ENCODE measurements around the gene HPN. TPM values are rescaled to one million over a fixed set of nuclear protein-coding genes. Genes with fewer than 3 reads are reported as not detected.
A peak's percentile ranks its signal among the peaks of the same experiment; 100 is the strongest.

Gene HPN
- total and polyA plus RNA-seq, 7 experiments from 2014 or later, result not detected

DNA sequence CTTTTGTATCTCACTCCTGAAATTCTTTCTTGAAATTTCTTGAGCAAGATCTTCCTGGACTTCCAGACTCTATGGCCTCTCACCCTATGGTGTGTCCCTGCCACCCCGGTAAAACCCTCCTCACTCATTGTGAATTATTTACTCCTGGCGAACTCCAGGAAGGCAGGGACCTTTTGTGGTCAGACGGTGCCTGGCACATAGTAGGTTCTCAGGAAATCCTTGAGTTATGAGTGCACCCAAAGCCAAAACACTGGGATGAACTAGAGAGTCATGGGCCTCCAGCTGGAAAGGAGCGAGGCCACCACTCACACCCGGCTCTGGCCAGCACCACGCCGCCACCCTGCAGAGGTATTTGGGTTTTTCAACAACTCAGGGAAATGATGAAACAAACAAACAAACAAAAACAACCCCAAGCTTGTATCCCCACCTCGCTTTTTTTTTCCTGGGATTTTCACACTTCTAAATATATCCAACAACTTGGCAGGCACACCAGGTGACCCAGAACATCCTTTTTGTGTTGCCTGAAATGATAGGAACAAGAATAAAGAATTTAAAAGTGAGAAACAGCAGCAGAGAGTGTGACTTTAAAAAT is 11.2 kb downstream of the HPN start:
- Histone ChIP-seq H3K4me1 (ENCODE audit: control insufficient read depth in 2 of 2, insufficient read depth in 2 of 2, low read length in 2 of 2) (no peaks in the 10 kb centered on the region), H3K36me3 (ENCODE audit: control insufficient read depth in 2 of 3, insufficient read depth in 3 of 3, low read length in 3 of 3) (no peaks in the 10 kb centered on the region), H3K4me3 (ENCODE audit: low read length) (no peak overlapping the region), H3K27ac (ENCODE audit: low read depth, low read length) (no peak overlapping the region), H3K9me3 (ENCODE audit: control insufficient read depth in 2 of 3, low read length in 3 of 3) (no peaks in the 10 kb centered on the region), H3K27me3 (ENCODE audit: control insufficient read depth in 2 of 2, insufficient read depth in 2 of 2, low read length in 2 of 2) (no peaks in the 10 kb centered on the region)
- Mint-ChIP-seq H3K9me3 (no peaks in the 10 kb centered on the region), H3K27ac (no peak overlapping the region), H3K36me3 (no peaks in the 10 kb centered on the region), H3K27me3 (peaks cover 0 to 11% (median 6%) of the 10 kb centered on the region in 5 donors), H3K4me3 (no peak overlapping the region), H3K4me1 (peaks cover 0 to 1% (median 0%) of the 10 kb centered on the region in 7 donors)
- DNase-seq (no peak), ATAC-seq (no peak)
- intact Hi-C loops (cut with micrococcal nuclease), result no loop called here
- CTCF ChIA-PET, result interaction anchor here (0.6 kb wide), 1 partner anchor 341 kb away, joined by 3 read pairs; no protein-coding TSS in a partner anchor
- POLR2A ChIA-PET, result no interaction called here

DNA sequence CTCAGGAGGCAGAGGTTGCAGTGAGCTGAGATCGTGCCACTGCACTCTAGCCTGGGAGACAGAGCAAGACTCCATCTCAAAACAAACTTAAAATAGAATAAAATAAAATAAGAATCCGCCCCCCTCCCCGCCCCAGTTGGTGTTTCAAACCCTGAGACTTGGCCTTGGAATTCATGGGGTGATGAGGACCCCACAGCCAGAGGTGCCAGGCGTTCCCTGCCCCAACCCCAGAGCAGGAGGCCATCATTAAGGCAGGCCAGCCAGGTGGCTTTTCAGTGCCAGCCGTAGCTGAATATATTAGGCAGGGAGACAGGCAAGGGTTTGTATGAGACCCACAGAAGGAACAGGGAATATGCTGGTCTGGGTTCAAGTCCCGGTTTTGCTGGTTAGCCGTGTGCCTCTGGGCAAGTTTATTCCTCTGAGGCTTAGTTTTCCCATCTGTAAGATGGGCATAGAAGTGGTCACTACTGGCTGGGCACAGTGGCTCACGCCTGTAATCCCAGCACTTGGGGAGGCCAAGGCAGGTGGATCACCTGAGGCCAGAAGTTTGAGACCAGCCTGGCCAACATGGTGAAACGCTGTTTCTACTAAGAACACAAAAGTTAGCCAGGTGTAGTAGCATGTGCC is 12.3 kb downstream of the HPN start:
- DNase-seq, result no peak
- Histone ChIP-seq H3K4me1 (ENCODE audit: control insufficient read depth in 2 of 2, insufficient read depth in 2 of 2, low read length in 2 of 2) (no peaks in the 10 kb centered on the region), H3K27ac (ENCODE audit: low read depth, low read length) (no peak overlapping the region), H3K9me3 (ENCODE audit: control insufficient read depth in 2 of 3, low read length in 3 of 3) (no peaks in the 10 kb centered on the region), H3K4me3 (ENCODE audit: low read length) (no peak overlapping the region), H3K27me3 (ENCODE audit: control insufficient read depth in 2 of 2, insufficient read depth in 2 of 2, low read length in 2 of 2) (no peaks in the 10 kb centered on the region), H3K36me3 (ENCODE audit: control insufficient read depth in 2 of 3, insufficient read depth in 3 of 3, low read length in 3 of 3) (no peaks in the 10 kb centered on the region)
- Mint-ChIP-seq H3K36me3 (no peaks in the 10 kb centered on the region), H3K27me3 (peaks cover 0 to 11% (median 6%) of the 10 kb centered on the region in 5 donors), H3K4me3 (no peak overlapping the region), H3K27ac (no peak overlapping the region), H3K9me3 (no peaks in the 10 kb centered on the region), H3K4me1 (peaks cover 0 to 1% (median 0%) of the 10 kb centered on the region in 7 donors)
- ATAC-seq, result no peak
- POLR2A ChIA-PET, result no interaction called here
- intact Hi-C loops (cut with micrococcal nuclease), result no loop called here
- CTCF ChIA-PET, result no interaction called here

GRCh38 chr19:35054626-35055025 is 13.1 kb downstream of the HPN start:
- CTCF ChIA-PET, result interaction anchor here (0.5 to 0.9 kb wide), 2 partner anchors 12 to 383 kb away, joined by 4 to 5 read pairs; no protein-coding TSS in a partner anchor
- no peaks in the 10 kb centered on the region for H3K9me3 Mint-ChIP-seq
- no peaks in the 10 kb centered on the region for H3K36me3 ChIP-seq (ENCODE audit: control insufficient read depth in 2 of 3, insufficient read depth in 3 of 3, low read length in 3 of 3)
- ATAC-seq, result no peak
- H3K27me3 Mint-ChIP-seq, result peaks cover 0 to 11% (median 6%) of the 10 kb centered on the region in 5 donors
- no peak for DNase-seq
- intact Hi-C loops (cut with micrococcal nuclease), result no loop called here
- H3K4me1 ChIP-seq (ENCODE audit: control insufficient read depth in 2 of 2, insufficient read depth in 2 of 2, low read length in 2 of 2), result no peaks in the 10 kb centered on the region
- POLR2A ChIA-PET, result no interaction called here
- no peak overlapping the region for H3K4me3 ChIP-seq (ENCODE audit: low read length)
- no peaks in the 10 kb centered on the region for H3K36me3 Mint-ChIP-seq
- H3K4me1 Mint-ChIP-seq, result peaks cover 0 to 1% (median 0%) of the 10 kb centered on the region in 7 donors
- H3K27ac Mint-ChIP-seq, result no peak overlapping the region
- H3K27me3 ChIP-seq (ENCODE audit: control insufficient read depth in 2 of 2, insufficient read depth in 2 of 2, low read length in 2 of 2), result no peaks in the 10 kb centered on the region
- H3K4me3 Mint-ChIP-seq, result no peak overlapping the region
- H3K27ac ChIP-seq (ENCODE audit: low read depth, low read length), result no peak overlapping the region
- no peaks in the 10 kb centered on the region for H3K9me3 ChIP-seq (ENCODE audit: control insufficient read depth in 2 of 3, low read length in 3 of 3)

GRCh38 chr19:35055715-35056179 is 14.2 kb downstream of the HPN start:
- Histone ChIP-seq H3K9me3 (ENCODE audit: control insufficient read depth in 2 of 3, low read length in 3 of 3) (no peaks in the 10 kb centered on the region), H3K4me3 (ENCODE audit: low read length) (no peak overlapping the region), H3K27ac (ENCODE audit: low read depth, low read length) (no peak overlapping the region), H3K27me3 (ENCODE audit: control insufficient read depth in 2 of 2, insufficient read depth in 2 of 2, low read length in 2 of 2) (no peaks in the 10 kb centered on the region), H3K4me1 (ENCODE audit: control insufficient read depth in 2 of 2, insufficient read depth in 2 of 2, low read length in 2 of 2) (no peaks in the 10 kb centered on the region), H3K36me3 (ENCODE audit: control insufficient read depth in 2 of 3, insufficient read depth in 3 of 3, low read length in 3 of 3) (no peaks in the 10 kb centered on the region)
- no peaks in the 10 kb centered on the region for H3K36me3 Mint-ChIP-seq
- H3K27me3 Mint-ChIP-seq, result peaks cover 0 to 11% (median 6%) of the 10 kb centered on the region in 5 donors
- POLR2A ChIA-PET, result no interaction called here
- CTCF ChIA-PET, result interaction anchor here (1.0 kb wide), 1 partner anchor 31 kb away, joined by 3 read pairs; no protein-coding TSS in a partner anchor
- peaks cover 0 to 1% (median 0%) of the 10 kb centered on the region in 7 donors for H3K4me1 Mint-ChIP-seq
- H3K27ac Mint-ChIP-seq, result peak overlapping the region in 1 of 9 donors; percentile 61
- H3K9me3 Mint-ChIP-seq, result no peaks in the 10 kb centered on the region
- peak overlapping the region in 1 of 10 donors; percentile 21 for H3K4me3 Mint-ChIP-seq
- ATAC-seq (no peak), DNase-seq (no peak)
- intact Hi-C loops (cut with micrococcal nuclease), result no loop called here

- ATAC-seq (no peak), DNase-seq (no peak)
- intact Hi-C loops (cut with micrococcal nuclease), result no loop called here
- no peaks in the 10 kb centered on the region for H3K36me3 ChIP-seq (ENCODE audit: control insufficient read depth in 2 of 3, insufficient read depth in 3 of 3, low read length in 3 of 3)
- Mint-ChIP-seq H3K27me3 (peaks cover 0 to 11% (median 6%) of the 10 kb centered on the region in 5 donors), H3K4me1 (peaks cover 0 to 1% (median 0%) of the 10 kb centered on the region in 7 donors), H3K27ac (no peak overlapping the region), H3K9me3 (no peaks in the 10 kb centered on the region), H3K4me3 (no peak overlapping the region), H3K36me3 (no peaks in the 10 kb centered on the region)
- H3K4me1 ChIP-seq (ENCODE audit: control insufficient read depth in 2 of 2, insufficient read depth in 2 of 2, low read length in 2 of 2), result no peaks in the 10 kb centered on the region
- H3K27ac ChIP-seq (ENCODE audit: low read depth, low read length), result no peak overlapping the region
- H3K4me3 ChIP-seq (ENCODE audit: low read length), result no peak overlapping the region
- no peaks in the 10 kb centered on the region for H3K27me3 ChIP-seq (ENCODE audit: control insufficient read depth in 2 of 2, insufficient read depth in 2 of 2, low read length in 2 of 2)
- no peaks in the 10 kb centered on the region for H3K9me3 ChIP-seq (ENCODE audit: control insufficient read depth in 2 of 3, low read length in 3 of 3)
- POLR2A ChIA-PET, result no interaction called here
- CTCF ChIA-PET, result no interaction called here
These were observed 15.1 kb downstream of the HPN start for GRCh38 chr19:35056513-35057063.

- Mint-ChIP-seq H3K4me3 (no peak overlapping the region), H3K4me1 (peaks cover 0 to 1% (median 0%) of the 10 kb centered on the region in 7 donors), H3K36me3 (no peaks in the 10 kb centered on the region), H3K27me3 (peaks cover 0 to 11% (median 6%) of the 10 kb centered on the region in 5 donors), H3K27ac (no peak overlapping the region), H3K9me3 (no peaks in the 10 kb centered on the region)
- no peak overlapping the region for H3K27ac ChIP-seq (ENCODE audit: low read depth, low read length)
- POLR2A ChIA-PET, result no interaction called here
- ATAC-seq (no peak), DNase-seq (no peak)
- no peaks in the 10 kb centered on the region for H3K9me3 ChIP-seq (ENCODE audit: control insufficient read depth in 2 of 3, low read length in 3 of 3)
- CTCF ChIA-PET, result interaction anchor here (0.7 kb wide), 1 partner anchor 14 kb away, joined by 4 read pairs; no protein-coding TSS in a partner anchor
- H3K36me3 ChIP-seq (ENCODE audit: control insufficient read depth in 2 of 3, insufficient read depth in 3 of 3, low read length in 3 of 3), result no peaks in the 10 kb centered on the region
- no peaks in the 10 kb centered on the region for H3K4me1 ChIP-seq (ENCODE audit: control insufficient read depth in 2 of 2, insufficient read depth in 2 of 2, low read length in 2 of 2)
- intact Hi-C loops (cut with micrococcal nuclease), result no loop called here
- no peak overlapping the region for H3K4me3 ChIP-seq (ENCODE audit: low read length)
- H3K27me3 ChIP-seq (ENCODE audit: control insufficient read depth in 2 of 2, insufficient read depth in 2 of 2, low read length in 2 of 2), result no peaks in the 10 kb centered on the region
These were observed 16.8 kb downstream of the HPN start for GRCh38 chr19:35058370-35058769.
